ENCODE data around the gene CYP19A1.
A peak's percentile ranks its signal among the peaks of the same experiment; 100 is the strongest.
"Not testable (repeated sequence)": the region's sequence is repeated elsewhere in the genome, so short reads cannot be mapped to it uniquely, and the experiment has no call there.

CYP19A1 gene

DNA sequence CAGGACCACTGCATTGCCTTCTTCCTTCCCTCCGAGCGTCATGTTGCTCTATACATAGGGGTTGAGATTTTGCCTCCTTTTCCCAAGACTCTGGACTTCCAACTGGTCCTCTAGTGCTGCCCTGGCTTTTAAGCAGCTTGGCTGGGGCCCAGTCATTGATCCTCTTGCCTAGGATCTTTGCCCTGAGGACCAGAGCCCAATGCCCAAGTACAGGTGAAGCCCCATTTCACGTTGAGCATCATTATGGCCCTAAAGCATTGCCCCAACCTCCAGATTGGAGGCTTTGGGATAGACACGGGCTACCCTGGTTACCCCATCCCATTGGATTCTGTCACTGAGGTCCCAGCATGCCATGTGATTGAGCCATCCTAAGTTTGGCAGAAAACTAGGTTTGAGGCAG lies 47.7 kb downstream of the CYP19A1 start:
- DNase-seq (ENCODE audit: low read depth) = no peak

GRCh38 chr15:51289290-51289689 lies 49.1 kb downstream of the CYP19A1 start:
- no peak for DNase-seq (ENCODE audit: low read depth)

- DNase-seq (ENCODE audit: low read depth) = no peak
These were observed 50.0 kb downstream of the CYP19A1 start for GRCh38 chr15:51288143-51289065.

DNA sequence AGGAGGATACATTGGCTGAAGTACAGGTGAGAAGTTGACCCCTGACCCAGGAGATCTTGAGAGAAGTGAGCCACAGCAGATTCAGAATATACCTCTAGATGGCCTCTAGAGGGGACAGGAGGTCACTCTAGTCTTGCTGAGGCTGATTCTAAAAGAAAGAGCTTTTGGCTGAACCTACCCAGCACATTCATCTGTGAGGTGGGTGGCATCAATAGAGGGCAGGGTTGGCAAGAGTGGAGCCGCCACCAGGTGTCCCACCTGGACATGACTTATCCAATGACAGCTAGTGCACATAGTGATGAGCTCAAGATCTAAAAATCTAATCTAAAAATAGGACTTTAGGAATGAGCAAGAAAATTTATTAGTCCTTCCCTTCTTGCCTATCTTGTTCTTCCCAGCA lies 51.6 kb downstream of the CYP19A1 start:
- no peak for DNase-seq (ENCODE audit: low read depth)

- DNase-seq (ENCODE audit: low read depth) = no peak
These were observed 53.0 kb downstream of the CYP19A1 start for GRCh38 chr15:51285399-51285798.

GRCh38 chr15:51284871-51285270 lies 53.5 kb downstream of the CYP19A1 start:
- no peak for DNase-seq (ENCODE audit: low read depth)

GRCh38 chr15:51283026-51283425 lies 55.4 kb downstream of the CYP19A1 start:
- DNase-seq (ENCODE audit: low read depth) = no peak

DNA sequence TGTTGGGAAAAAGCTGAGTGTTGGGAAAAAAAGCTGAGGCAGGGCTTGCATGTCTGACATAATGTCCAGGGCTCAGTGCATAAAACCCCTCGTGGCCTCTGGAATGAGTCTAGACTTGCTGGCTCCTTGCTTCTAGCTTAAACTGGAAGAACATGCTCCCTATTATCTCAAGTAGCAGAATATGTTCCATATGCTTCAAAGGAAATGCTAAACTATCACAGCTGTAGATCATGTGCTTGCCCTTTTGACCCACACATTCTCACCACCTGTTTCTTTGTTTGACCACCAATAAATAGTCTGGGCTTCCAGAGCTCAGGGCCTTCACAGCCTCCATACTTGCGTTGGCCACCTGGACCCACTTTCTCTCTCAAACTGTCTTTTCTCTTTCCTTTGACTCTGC lies 56.2 kb downstream of the CYP19A1 start:
- not testable (repeated sequence) for DNase-seq (ENCODE audit: low read depth)

- no peak for DNase-seq (ENCODE audit: low read depth)
These were observed 56.9 kb downstream of the CYP19A1 start for GRCh38 chr15:51281368-51281967.

GRCh38 chr15:51280838-51281237 lies 57.6 kb downstream of the CYP19A1 start:
- DNase-seq (ENCODE audit: low read depth) = no peak

DNA sequence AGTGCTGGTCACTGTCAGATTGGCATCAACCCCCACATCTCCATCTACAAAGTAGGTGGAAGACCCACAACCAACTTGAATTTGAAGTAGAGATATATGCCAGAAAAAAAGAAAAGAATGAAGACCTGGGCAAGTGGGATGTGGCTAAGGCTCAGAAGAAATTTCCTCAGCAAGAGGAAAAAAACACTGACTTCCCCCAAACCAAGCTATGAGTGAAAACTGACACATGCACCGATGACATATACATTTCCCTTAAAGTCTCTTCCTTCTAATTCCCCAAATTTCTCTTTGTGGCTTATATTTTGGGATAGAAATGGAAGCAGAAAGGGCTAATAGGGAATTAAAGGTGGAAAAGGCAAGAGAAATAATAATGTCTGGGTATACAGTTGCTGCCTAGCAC lies 59.0 kb downstream of the CYP19A1 start:
- DNase-seq (ENCODE audit: low read depth) = no peak

DNA sequence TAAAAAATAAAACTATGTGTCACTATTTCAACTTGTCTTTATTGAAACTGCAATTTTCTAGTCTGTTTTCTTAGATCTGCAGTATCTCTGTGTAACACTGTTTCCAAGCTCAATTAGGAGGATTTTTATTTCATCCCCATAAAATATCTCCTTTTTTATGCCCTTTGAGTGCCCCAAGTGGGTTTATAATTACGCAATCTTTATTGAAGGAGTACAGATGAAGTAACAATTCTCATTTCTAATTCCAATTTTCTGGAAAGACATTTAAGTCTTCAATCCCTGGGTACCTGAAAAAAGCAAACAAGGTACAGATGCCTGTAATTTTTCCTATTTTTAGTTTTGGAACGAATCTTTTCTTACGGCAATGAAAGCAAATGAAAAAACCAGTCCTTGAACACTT lies 61.3 kb downstream of the CYP19A1 start:
- DNase-seq (ENCODE audit: low read depth) = no peak

GRCh38 chr15:51274956-51275355 lies 63.4 kb downstream of the CYP19A1 start:
- DNase-seq (ENCODE audit: low read depth) = no peak

GRCh38 chr15:51270706-51271105 lies 67.7 kb downstream of the CYP19A1 start:
- DNase-seq (ENCODE audit: low read depth) = no peak

DNA sequence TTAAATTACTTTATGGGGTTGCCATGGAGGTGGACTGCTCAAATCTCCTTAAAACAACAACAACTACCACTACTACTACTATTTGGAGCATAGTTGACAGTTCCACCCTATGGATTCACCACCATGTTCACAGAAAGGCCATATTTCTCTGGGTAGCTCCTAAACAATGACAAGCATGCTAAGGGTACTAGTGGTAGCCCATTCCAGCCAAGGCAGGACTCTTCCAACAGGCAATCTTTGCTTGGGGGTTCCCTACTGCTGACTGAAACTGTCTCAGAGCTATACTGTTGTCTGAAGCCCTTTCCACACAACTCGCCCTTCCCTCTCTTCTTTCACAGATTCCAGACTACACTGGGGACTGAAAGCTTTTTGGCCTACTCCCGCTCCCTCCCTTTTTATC lies 68.9 kb downstream of the CYP19A1 start:
- no peak for DNase-seq (ENCODE audit: low read depth)

GRCh38 chr15:51267703-51268083 lies 70.7 kb downstream of the CYP19A1 start:
- peak; percentile 0 for DNase-seq (ENCODE audit: low read depth)

DNA sequence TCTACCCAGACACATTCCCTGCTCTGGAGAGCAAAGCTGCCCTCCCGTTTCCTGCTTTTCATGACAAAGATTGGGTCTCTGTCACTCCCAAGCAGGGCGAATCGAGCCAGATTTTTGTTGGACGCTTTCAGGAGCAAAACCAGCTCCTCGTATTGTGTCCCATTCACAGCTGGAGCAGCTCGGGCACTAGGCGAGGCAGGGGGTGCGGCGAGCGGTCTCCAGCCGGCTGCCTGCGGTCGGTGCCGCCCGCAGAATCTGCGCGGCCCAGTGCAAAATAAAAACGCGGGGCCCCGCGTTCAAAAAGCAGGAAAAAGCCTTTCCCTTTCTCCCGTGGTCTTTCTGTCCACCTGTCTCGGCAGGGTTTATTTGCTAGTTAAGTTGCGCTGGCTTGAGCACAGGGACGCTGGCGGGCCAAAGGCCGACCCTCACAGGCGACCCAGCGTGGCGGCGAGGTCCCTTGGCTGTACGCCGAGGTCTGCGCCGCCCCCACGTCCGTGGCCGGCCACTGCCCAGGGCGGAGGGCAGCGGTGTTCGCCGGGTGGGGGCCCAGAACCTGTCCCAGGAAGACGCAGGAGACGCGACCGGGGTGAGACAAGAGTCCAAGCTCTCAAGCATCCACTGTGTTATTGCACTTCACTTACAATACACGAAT lies 71.2 kb downstream of the CYP19A1 start:
- no peak for DNase-seq (ENCODE audit: low read depth)

DNA sequence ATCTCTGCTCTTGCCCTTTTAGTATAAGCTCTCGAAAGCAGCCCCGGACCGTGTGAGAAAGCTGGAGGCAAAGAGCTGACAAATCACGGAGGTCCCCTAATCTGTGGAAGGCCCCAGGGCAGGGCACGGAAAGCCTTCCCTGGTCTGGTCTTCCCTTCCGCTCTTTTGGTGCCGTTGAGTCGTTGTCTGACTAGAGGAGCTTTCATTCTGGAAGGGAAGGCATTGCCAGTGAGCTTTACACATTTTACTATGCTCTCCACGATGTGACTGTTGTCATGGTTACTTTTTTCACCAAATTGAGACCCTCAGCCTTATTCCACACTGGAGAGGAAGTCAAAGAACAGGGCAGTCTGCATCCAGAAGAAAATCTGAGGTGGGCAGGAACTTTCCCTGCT lies 71.7 kb downstream of the CYP19A1 start:
- no peak for DNase-seq (ENCODE audit: low read depth)

- no peak for DNase-seq (ENCODE audit: low read depth)
These were observed 73.3 kb downstream of the CYP19A1 start for GRCh38 chr15:51265037-51265555.

DNA sequence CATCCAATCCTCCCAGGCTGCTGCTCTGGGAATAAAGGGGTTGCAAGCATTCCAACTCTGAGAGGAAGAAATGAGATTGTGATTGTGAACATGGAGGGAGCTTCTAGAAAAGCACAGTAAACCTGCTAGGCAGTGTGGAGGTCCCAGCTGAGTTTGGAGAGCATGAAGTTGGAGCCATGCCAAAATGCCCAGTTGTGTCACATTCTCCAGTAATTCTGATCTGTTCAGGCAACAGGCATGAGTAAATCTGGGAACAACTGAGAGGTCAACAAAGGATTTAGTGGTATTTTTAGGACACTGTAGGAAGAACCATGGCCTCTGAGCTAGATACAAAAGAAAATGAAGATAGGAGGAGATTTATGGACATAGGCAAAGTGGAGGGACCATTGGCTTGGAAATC lies 74.7 kb downstream of the CYP19A1 start:
- no peak for DNase-seq (ENCODE audit: low read depth)

DNA sequence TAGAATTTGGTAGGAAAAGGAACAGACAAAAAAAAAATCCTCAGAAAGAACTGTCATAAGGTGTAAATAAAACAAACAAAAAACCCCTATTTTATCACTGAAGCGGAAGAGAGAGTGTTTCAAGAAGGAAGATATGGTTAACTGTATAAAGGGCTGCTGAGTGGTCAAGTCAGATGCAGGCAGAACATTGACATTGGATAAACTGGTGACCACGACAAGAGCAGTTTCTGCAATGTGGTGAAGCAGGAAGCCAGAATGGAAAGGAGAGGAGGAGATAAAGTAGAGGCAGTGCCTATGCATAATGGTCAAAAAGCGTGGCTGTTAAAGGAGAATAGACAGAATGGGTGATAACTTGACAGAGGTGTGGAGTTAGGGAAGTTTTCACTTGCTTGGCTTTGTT lies 75.3 kb downstream of the CYP19A1 start:
- DNase-seq (ENCODE audit: low read depth) = no peak

DNA sequence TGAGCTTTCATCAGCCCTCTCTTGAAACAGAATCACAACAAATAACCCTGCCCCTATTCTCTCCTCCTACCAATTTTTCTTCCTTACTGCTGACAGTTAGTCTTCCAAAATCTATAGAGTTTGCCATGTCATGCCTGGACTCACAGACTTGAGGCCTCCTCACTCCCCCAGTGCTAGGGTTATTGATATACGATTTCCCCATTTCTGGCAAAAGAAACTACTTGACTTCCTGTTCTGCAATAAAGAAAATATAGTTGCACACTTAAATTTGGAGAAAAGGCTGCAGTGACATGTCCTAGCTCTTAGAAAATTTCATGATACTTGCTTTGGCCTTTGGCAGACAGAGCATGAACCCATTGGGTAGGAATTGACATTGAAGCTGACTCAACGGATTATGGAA lies 75.9 kb downstream of the CYP19A1 start:
- no peak for DNase-seq (ENCODE audit: low read depth)

- not testable (repeated sequence) for DNase-seq (ENCODE audit: low read depth)
These were observed 77.3 kb downstream of the CYP19A1 start for GRCh38 chr15:51261113-51261512.

Data from activated T-cell treated with anti-CD3 and anti-CD28 coated beads for 1 hour (primary cell).